CD8-positive, alpha-beta memory T cell (primary cell): ENCODE data around the gene CDC42BPB. TPM values are rescaled to one million over a fixed set of nuclear protein-coding genes. Genes with fewer than 3 reads are reported as not detected.

Experiments used
- CTCF ChIA-PET: fragments of 350-600 bp; sonication (Branson Sonifier 250); formaldehyde crosslinking; loops from one replicate; lab custom pipeline; 2021; ENCODE audit warnings: antibody characterized with exemption; lab: Charles Lee
- POLR2A ChIA-PET: fragments of 350-600 bp; sonication (Branson Sonifier 250); formaldehyde crosslinking; loops from one replicate; lab custom pipeline; 2021; ENCODE audit warnings: antibody characterized with exemption; lab: Charles Lee
- DNase-seq, 5 donors: peaks; one replicate each; pipeline versions ENCODE4 v3.0.0 to v3.0.0-alpha.2; 2020 to 2022; ENCODE audit warnings: mixed read lengths in 1 of 5
- H3K27ac ChIP-seq: one replicate; pipeline ENCODE4 v1.7.0; 2013; ENCODE audit warnings: low read depth, mild to moderate bottlenecking, low read length, moderate library complexity
- H3K27me3 ChIP-seq: 2 replicates; pipeline ENCODE4 v1.7.0; 2013; ENCODE audit warnings: low read length, mild to moderate bottlenecking; ENCODE audit not compliant: insufficient read depth, poor library complexity, severe bottlenecking
- H3K36me3 ChIP-seq: 2 replicates; pipeline ENCODE4 v1.7.0; 2013; ENCODE audit warnings: mild to moderate bottlenecking, low read length, moderate library complexity; ENCODE audit not compliant: insufficient read depth
- H3K4me1 ChIP-seq: 2 replicates; pipeline ENCODE4 v1.7.0; 2013; ENCODE audit warnings: mild to moderate bottlenecking, low read length, moderate library complexity; ENCODE audit not compliant: insufficient read depth
- H3K4me3 ChIP-seq: 2 replicates; pipeline ENCODE4 v1.7.0; 2013; ENCODE audit warnings: mild to moderate bottlenecking, low read length
- H3K9me3 ChIP-seq: 2 replicates; pipeline ENCODE4 v1.7.0; 2013; ENCODE audit warnings: mild to moderate bottlenecking, low read length
- H3K27ac Mint-ChIP-seq, 8 donors: one replicate each; pipeline ENCODE4 v1.8.0; 2020 to 2021; ENCODE audit warnings: mixed read lengths in 8 of 8, mild to moderate bottlenecking in 6 of 8, inconsistent platforms in 3 of 8, moderate library complexity in 3 of 8
- H3K27me3 Mint-ChIP-seq, 2 donors: one replicate each; pipeline ENCODE4 v1.8.0; 2020 to 2021; ENCODE audit warnings: mixed read lengths in 2 of 2, mild to moderate bottlenecking in 1 of 2, moderate library complexity in 1 of 2
- H3K36me3 Mint-ChIP-seq, 3 donors: one replicate each; pipeline ENCODE4 v1.8.0; 2020 to 2021; ENCODE audit warnings: mixed read lengths in 3 of 3, inconsistent platforms in 1 of 3, mild to moderate bottlenecking in 1 of 3
- H3K4me1 Mint-ChIP-seq, 3 donors: one replicate each; pipeline ENCODE4 v1.8.0; 2020 to 2021; ENCODE audit warnings: mixed read lengths in 3 of 3, inconsistent platforms in 1 of 3, mild to moderate bottlenecking in 1 of 3
- H3K4me3 Mint-ChIP-seq, 7 donors: one replicate each; pipeline ENCODE4 v1.8.0; 2020 to 2021; ENCODE audit warnings: mixed read lengths in 7 of 7, mild to moderate bottlenecking in 6 of 7, moderate library complexity in 4 of 7, inconsistent platforms in 2 of 7
- H3K9me3 Mint-ChIP-seq, 5 donors: one replicate each; pipeline ENCODE4 v1.8.0; 2020 to 2022; ENCODE audit warnings: mixed read lengths in 5 of 5, mild to moderate bottlenecking in 3 of 5, moderate library complexity in 2 of 5, inconsistent platforms in 1 of 5
- polyA plus RNA-seq: library from polyadenylated mRNA; unstranded; fragments of 300-500 nt; fragmentation: Illumina TruSeq; gene quantifications from one replicate; pipeline ENCODE4 v1.2.3, GENCODE V29; 2021
- total RNA-seq, 2 experiments: library from RNA; stranded (reverse); gene quantifications; one replicate each; pipeline ENCODE4 v1.2.3, GENCODE V29; 2021

CDC42BPB gene
- total and polyA plus RNA-seq, 3 experiments from 2014 or later = 0.32 to 2.9 (median 1.6) TPM

DNA sequence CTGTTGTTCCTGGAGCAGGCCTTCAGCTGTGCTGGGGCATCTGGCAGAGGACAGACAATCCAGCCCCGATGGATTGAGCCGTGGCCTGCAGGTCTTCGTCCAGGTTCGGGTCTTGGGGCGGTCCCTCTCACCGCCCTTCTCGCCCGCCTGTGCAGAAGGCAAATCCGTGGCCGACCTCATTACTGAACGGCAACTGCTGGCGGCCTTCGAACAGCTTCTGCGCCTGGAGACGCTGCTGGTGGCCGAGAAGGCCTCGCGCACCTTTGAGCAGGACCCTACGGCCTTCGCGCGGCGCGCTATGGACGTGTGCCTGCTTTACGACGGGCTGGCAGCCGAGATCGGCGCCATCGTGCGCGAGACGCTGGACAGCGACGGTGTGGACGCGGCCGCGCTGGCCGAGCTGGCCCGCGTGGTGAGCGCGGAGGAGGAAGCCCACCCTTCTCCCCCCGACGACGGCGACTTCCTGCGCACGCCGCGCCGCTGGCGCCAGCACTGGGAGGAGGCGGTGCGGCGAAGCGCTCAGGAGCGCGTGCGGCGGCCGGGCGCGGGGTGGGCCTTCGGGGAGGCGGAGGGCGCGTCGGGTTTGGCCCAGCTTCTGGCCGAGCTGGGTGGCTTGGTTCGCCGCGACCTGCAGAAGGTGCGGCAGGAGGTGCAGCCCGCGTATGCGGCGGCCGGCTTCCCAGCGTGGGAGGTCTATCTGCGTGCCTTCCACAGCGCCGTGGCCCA, 44.8 kb upstream of the CDC42BPB start:
- DNase-seq = no peak
- Histone ChIP-seq H3K9me3 (no peaks in the 10 kb centered on the region), H3K4me3 (no peak overlapping the region), H3K27me3 (peaks cover 10% of the 10 kb centered on the region), H3K27ac (no peak overlapping the region), H3K4me1 (peaks cover 5% of the 10 kb centered on the region), H3K36me3 (no peaks in the 10 kb centered on the region)
- H3K36me3 Mint-ChIP-seq = peaks cover 0 to 1% (median 0%) of the 10 kb centered on the region in 3 donors
- H3K4me1 Mint-ChIP-seq = peaks cover 0 to 12% (median 5%) of the 10 kb centered on the region in 3 donors
- no peak overlapping the region for H3K27ac Mint-ChIP-seq
- no peak overlapping the region for H3K4me3 Mint-ChIP-seq
- H3K27me3 Mint-ChIP-seq = peaks cover 14 to 30% of the 10 kb centered on the region in 2 donors
- no peaks in the 10 kb centered on the region for H3K9me3 Mint-ChIP-seq
- CTCF ChIA-PET = no interaction called here
- POLR2A ChIA-PET = no interaction called here

DNA sequence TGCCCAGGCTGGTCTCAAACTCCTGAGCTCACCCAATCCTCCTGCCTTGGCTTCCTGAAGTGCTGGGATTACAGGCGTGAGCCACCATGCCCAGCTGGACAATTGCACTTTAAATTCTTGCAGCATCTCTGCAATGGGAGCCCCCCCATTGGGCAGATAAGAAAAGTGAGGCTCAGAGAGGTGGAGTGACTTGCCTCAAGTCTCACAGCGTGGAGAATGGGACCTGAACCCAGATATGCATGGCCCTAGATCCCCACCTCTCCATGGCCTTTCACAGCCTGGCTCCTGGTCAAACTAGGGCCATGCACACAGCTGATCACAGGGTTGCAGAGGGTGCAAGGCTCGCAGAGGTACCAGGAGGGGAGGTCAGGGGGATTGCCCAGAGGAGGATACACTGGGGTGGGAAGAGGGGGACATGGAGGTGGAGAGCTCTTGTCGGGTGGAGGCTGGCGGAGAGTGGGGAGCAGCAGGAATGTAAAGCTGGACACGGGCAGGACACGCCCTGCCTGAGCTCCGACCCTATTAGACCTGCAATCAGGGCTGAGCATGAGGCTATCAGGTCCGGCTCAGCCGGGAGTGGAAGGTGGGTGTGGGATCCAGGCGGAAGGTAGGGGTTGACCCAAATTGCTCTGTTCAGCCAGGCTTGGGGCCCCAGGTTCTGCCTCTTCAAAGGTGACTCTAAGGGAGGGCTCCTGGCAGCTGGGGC, 44.1 kb upstream of the CDC42BPB start:
- Mint-ChIP-seq H3K36me3 (peaks cover 0 to 1% (median 0%) of the 10 kb centered on the region in 3 donors), H3K4me1 (peaks cover 0 to 12% (median 5%) of the 10 kb centered on the region in 3 donors), H3K4me3 (no peak overlapping the region), H3K9me3 (no peaks in the 10 kb centered on the region), H3K27ac (peak overlapping the region in 2 of 8 donors; percentile 55 to 56), H3K27me3 (peaks cover 17 to 35% of the 10 kb centered on the region in 2 donors)
- Histone ChIP-seq H3K36me3 (no peaks in the 10 kb centered on the region), H3K4me1 (peaks cover 5% of the 10 kb centered on the region), H3K27ac (no peak overlapping the region), H3K27me3 (peaks cover 10% of the 10 kb centered on the region), H3K9me3 (no peaks in the 10 kb centered on the region), H3K4me3 (no peak overlapping the region)
- CTCF ChIA-PET = no interaction called here
- POLR2A ChIA-PET = no interaction called here
- DNase-seq = no peak

DNA sequence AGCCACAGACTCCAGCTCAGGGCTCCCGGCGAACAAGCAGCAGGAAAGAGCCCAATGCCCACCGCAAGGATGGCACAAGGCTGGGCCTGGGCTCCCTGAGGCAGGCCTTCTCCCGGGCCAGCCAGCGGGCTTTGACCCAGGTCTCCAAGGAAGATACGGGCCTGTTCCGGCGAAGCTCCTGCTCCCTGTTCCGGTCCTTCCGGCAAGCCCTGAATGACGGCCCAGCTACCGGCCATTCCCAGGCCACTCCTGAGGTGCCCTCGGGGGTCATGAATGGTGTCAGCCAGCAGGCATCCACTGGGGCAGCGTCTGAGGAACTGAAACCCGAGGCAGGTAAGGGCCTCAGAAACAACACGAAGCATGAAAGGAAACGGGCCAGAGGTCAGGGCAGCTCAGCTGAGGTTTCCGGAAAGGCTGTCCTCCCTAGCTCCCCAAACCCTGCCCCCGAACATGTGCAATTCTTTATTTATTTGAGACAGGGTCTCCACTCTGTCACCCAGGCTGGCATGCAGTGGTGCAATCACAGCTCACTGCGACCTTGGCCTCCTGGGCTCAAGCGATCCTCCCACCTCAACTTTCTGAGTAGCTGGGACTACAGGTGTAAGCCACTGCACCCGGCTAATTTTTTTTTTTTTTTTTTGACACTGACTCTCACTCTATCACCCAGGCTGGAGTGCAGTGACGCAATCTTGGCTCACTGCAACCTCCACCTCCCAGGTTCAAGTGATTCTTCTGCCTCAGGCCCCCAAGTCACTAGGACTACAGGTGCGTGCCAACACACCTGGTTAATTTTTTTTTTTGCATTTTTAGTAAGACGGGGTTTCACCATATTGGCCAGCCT, 43.2 kb upstream of the CDC42BPB start:
- H3K4me1 ChIP-seq = peaks cover 5% of the 10 kb centered on the region
- no peaks in the 10 kb centered on the region for H3K9me3 ChIP-seq
- peaks cover 0 to 1% (median 0%) of the 10 kb centered on the region in 3 donors for H3K36me3 Mint-ChIP-seq
- H3K27me3 Mint-ChIP-seq = peaks cover 17 to 34% of the 10 kb centered on the region in 2 donors
- peaks cover 10% of the 10 kb centered on the region for H3K27me3 ChIP-seq
- H3K27ac ChIP-seq = peak overlapping the region; percentile 31
- H3K4me3 ChIP-seq = no peak overlapping the region
- peaks cover 0 to 12% (median 5%) of the 10 kb centered on the region in 3 donors for H3K4me1 Mint-ChIP-seq
- ChIA-PET POLR2A (no interaction called here), CTCF (no interaction called here)
- peak overlapping the region in 1 of 7 donors; percentile 15 for H3K4me3 Mint-ChIP-seq
- DNase-seq = no peak
- H3K27ac Mint-ChIP-seq = no peak overlapping the region
- no peaks in the 10 kb centered on the region for H3K9me3 Mint-ChIP-seq
- H3K36me3 ChIP-seq = no peaks in the 10 kb centered on the region

DNA sequence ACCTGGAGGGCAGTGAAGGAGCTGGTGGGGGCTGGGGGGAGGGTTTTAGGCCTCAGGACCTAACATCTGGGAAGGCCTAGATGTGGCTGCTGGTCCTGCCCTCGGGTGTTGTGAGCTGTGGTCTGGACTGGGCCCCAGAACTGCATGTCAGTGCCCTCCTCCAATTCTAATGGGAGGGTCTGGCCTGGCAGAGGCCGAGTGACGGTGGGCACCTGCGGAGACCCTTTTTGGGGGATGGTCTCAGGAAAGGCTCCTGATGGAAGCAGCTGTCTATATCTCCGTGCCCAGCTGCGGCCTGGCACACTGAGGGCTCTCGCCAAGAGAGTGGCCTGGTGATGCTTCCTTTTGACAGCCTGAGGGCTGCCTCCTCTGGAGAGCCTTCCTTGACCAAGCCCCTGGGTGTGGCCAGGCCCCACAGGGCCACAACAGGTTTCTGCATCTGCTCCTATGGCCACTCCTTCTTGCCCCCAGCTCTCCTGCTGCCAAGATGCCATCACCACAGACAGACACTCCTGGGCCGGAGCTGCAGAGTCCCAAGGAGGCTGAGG, 42.5 kb upstream of the CDC42BPB start:
- Mint-ChIP-seq H3K4me3 (no peak overlapping the region), H3K36me3 (no peaks in the 10 kb centered on the region), H3K27ac (no peak overlapping the region), H3K27me3 (peaks cover 12 to 27% of the 10 kb centered on the region in 2 donors), H3K4me1 (peaks cover 0 to 7% (median under 1%) of the 10 kb centered on the region in 3 donors), H3K9me3 (no peaks in the 10 kb centered on the region)
- peaks cover 4% of the 10 kb centered on the region for H3K4me1 ChIP-seq
- peaks cover 9% of the 10 kb centered on the region for H3K27me3 ChIP-seq
- peak overlapping the region; percentile 31 for H3K27ac ChIP-seq
- H3K36me3 ChIP-seq = no peaks in the 10 kb centered on the region
- ChIA-PET POLR2A (no interaction called here), CTCF (no interaction called here)
- DNase-seq = no peak
- H3K4me3 ChIP-seq = no peak overlapping the region
- H3K9me3 ChIP-seq = no peaks in the 10 kb centered on the region

DNA sequence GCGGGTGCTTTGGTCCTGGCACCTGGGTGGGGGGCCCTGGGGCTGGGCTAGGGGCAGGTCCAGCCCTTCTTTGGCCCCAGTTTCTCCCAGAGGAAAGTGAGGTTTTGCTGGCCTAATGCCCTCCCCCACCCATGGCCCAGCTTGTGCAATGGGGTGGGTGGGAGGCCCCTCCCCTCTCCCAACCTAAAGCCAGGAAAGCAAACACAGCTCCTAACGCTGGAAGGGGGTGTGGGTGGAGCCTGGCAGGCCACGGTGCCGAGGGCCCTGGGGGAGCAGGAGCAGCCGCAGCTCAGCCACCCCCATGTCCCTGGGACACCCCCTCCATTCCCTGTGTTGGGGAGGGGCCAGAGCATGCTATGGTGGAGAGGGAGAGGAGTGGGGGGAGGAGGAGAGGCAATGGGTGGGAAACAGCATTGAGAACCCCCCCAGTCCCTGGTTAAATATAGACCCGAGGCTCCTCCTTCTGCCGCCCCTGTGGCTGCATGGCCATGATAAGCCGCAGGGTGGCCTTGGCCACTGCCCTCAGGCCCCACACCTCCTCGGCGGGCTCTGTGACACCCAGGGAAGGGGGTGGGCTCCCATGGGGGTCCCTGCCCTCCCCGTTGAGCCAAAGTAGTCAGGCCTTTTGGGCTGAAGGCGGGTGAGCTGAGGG, 41.9 kb upstream of the CDC42BPB start:
- POLR2A ChIA-PET = no interaction called here
- H3K36me3 Mint-ChIP-seq = no peaks in the 10 kb centered on the region
- Histone ChIP-seq H3K36me3 (no peaks in the 10 kb centered on the region), H3K4me3 (no peak overlapping the region), H3K9me3 (no peaks in the 10 kb centered on the region), H3K27me3 (peaks cover 3% of the 10 kb centered on the region), H3K27ac (peak overlapping the region; percentile 31), H3K4me1 (no peaks in the 10 kb centered on the region)
- no peak for DNase-seq
- CTCF ChIA-PET = no interaction called here
- peaks cover 0 to 5% (median 0%) of the 10 kb centered on the region in 3 donors for H3K4me1 Mint-ChIP-seq
- no peaks in the 10 kb centered on the region for H3K9me3 Mint-ChIP-seq
- no peak overlapping the region for H3K4me3 Mint-ChIP-seq
- H3K27me3 Mint-ChIP-seq = peaks cover 10 to 25% of the 10 kb centered on the region in 2 donors
- H3K27ac Mint-ChIP-seq = no peak overlapping the region

DNA sequence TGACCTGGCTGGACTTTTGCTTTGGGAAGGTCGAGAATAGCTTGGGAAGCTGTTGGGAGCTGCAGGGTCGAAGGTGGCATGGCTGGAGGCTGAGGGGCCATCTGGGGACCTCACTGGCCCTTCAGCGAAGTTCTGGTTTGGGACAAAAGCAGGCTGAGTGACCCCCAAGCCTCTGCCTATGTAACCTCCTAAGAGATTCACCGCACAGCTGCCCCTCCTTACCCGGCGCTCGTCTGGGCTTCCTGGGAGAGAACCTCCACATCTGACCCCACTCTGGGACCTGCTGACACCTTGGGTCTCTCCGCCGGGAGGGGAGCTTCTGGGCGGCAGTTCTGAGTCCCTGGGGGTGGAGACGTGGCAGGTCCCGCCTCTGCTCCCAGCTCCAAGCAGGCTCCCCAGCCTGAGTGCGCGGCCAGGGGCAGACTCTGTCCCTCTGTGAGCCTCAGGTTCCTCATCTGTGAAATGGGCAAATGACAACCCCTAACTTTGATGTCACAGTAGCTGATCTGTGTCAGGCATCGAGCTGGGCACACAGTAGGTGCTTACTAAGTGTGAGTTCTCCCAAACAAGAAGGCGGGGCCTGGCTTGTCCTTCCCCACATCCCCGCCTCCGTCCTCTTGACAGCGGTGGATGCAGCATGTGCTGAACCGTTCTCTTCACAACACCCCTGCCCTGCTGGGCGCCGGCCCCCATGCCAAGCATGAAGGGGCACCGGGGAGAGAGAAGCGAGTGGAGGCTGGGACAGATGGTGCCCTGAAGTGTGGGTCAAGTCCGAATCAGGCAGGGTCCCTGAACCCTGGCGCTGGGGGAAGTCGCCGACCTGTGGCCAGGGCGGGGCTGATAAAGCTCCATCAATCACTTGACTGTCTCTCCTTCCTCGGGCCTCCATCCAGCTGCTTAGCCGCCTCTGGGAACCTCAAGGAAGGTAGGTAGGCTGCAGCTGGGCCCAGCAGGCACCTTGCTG, 40.9 kb upstream of the CDC42BPB start:
- H3K27ac ChIP-seq = no peak overlapping the region
- H3K4me1 Mint-ChIP-seq = peaks cover 0 to 3% (median 0%) of the 10 kb centered on the region in 3 donors
- H3K4me3 ChIP-seq = no peak overlapping the region
- no peak overlapping the region for H3K4me3 Mint-ChIP-seq
- H3K36me3 Mint-ChIP-seq = no peaks in the 10 kb centered on the region
- H3K27me3 Mint-ChIP-seq = peaks cover 9 to 22% of the 10 kb centered on the region in 2 donors
- ChIA-PET CTCF (no interaction called here), POLR2A (interaction anchor here (0.6 kb wide), 1 partner anchor 517 kb away, joined by 5 read pairs; no protein-coding TSS in a partner anchor)
- no peaks in the 10 kb centered on the region for H3K9me3 Mint-ChIP-seq
- H3K27me3 ChIP-seq = peaks cover 3% of the 10 kb centered on the region
- H3K36me3 ChIP-seq = no peaks in the 10 kb centered on the region
- H3K27ac Mint-ChIP-seq = no peak overlapping the region
- DNase-seq = no peak
- H3K4me1 ChIP-seq = no peaks in the 10 kb centered on the region
- H3K9me3 ChIP-seq = no peaks in the 10 kb centered on the region
